Lower leg skin (tissue), 4 donors: ENCODE measurements around the gene GOLGA1. TPM values are rescaled to one million over a fixed set of nuclear protein-coding genes. Genes with fewer than 3 reads are reported as not detected.

Source experiments
- DNase-seq, 2 donors: peaks; one replicate each; pipeline ENCODE4 v3.0.0-alpha.2; 2019; ENCODE audit warnings: low spot score in 2 of 2
- H3K4me3 ChIP-seq: fragments of 200-600 bp; sonication (generic); 2 replicates; pipeline ENCODE4 v1.5.1; 2017; ENCODE audit warnings: mild to moderate bottlenecking, low read depth; ENCODE audit not compliant: poor library complexity, severe bottlenecking
- CTCF ChIP-seq, 3 donors: fragments of 450-650 bp; IDR thresholded peaks; one replicate each; pipeline ENCODE4 v1.5.1; 2016; ENCODE audit warnings: antibody characterized with exemption in 3 of 3, mild to moderate bottlenecking in 3 of 3, moderate library complexity in 2 of 3
- POLR2A ChIP-seq, 2 donors: fragments of 450-650 bp; IDR thresholded peaks; one replicate each; pipeline ENCODE4 v1.6.1; 2016 to 2017; ENCODE audit warnings: antibody characterized with exemption in 2 of 2, mild to moderate bottlenecking in 1 of 2, moderate library complexity in 1 of 2
- WGBS, 2 donors: methylation state at CpG; one replicate each; pipeline ENCODE4 v1.1.5; 2018; 5-methylcytosine and 5-hydroxymethylcytosine counted together
- intact Hi-C: fragments of 100-400 bp; cut with DNase I; formaldehyde crosslinking; loops from one replicate; pipeline ENCODE4 v1.15.0; 2023; ENCODE audit warnings: low total_unique reads
- total RNA-seq, 4 donors: library from RNA; depleted of rRNA; stranded (reverse); fragments of >200 nt; gene quantifications; one replicate each; pipeline ENCODE4 v1.1.0, GENCODE V29; 2016

GOLGA1 gene
- total RNA-seq, 4 donors from 2014 or later: 15.0 to 23.4 (median 18.0) TPM

- TF ChIP-seq POLR2A (IDR thresholded peaks at IDR 0.05): no peak
- TF ChIP-seq CTCF (IDR thresholded peaks at IDR 0.05): no peak
- no peak overlapping the region for H3K4me3 ChIP-seq
- 93 to 99% methylated on average over 4 of the region's 4 CpGs for WGBS, 2 donors
- intact Hi-C loops: no loop called here
- DNase-seq: no peak
Measured at GRCh38 chr9:124885551-124885950, 55.3 kb downstream of the GOLGA1 start.

GRCh38 chr9:124884376-124884775, 56.5 kb downstream of the GOLGA1 start:
- WGBS, 2 donors: 76 to 88% methylated on average over 4 of the region's 4 CpGs
- no peak for TF ChIP-seq POLR2A (IDR thresholded peaks at IDR 0.05)
- TF ChIP-seq CTCF (IDR thresholded peaks at IDR 0.05): no peak
- intact Hi-C loops: no loop called here
- no peak for DNase-seq
- no peak overlapping the region for H3K4me3 ChIP-seq

GRCh38 chr9:124882231-124882630, 58.7 kb downstream of the GOLGA1 start:
- intact Hi-C loops: no loop called here
- TF ChIP-seq POLR2A (IDR thresholded peaks at IDR 0.05) (no peak), CTCF (IDR thresholded peaks at IDR 0.05) (no peak)
- WGBS, 2 donors: 71 to 82% methylated on average over 9 to 13 of the region's 13 CpGs
- DNase-seq: no peak
- no peak overlapping the region for H3K4me3 ChIP-seq

GRCh38 chr9:124881138-124881743, 59.6 kb downstream of the GOLGA1 start:
- no peak for TF ChIP-seq CTCF (IDR thresholded peaks at IDR 0.05)
- TF ChIP-seq POLR2A (IDR thresholded peaks at IDR 0.05): no peak
- WGBS, 2 donors: 93 to 95% methylated on average over 12 to 16 of the region's 16 CpGs
- no peak for DNase-seq
- intact Hi-C loops: no loop called here
- H3K4me3 ChIP-seq: no peak overlapping the region

- intact Hi-C loops: no loop called here
- DNase-seq: no peak
- no peak for TF ChIP-seq CTCF (IDR thresholded peaks at IDR 0.05)
- TF ChIP-seq POLR2A (IDR thresholded peaks at IDR 0.05): no peak
- no peak overlapping the region for H3K4me3 ChIP-seq
- 57 to 65% methylated on average over 9 of the region's 9 CpGs for WGBS, 2 donors
Measured at GRCh38 chr9:124880501-124880900, 60.4 kb downstream of the GOLGA1 start.

- no peak for TF ChIP-seq POLR2A (IDR thresholded peaks at IDR 0.05)
- no peak for TF ChIP-seq CTCF (IDR thresholded peaks at IDR 0.05)
- no peak for DNase-seq
- WGBS, 2 donors: 72 to 80% methylated on average over 10 of the region's 10 CpGs
- H3K4me3 ChIP-seq: no peak overlapping the region
- intact Hi-C loops: no loop called here
Measured at GRCh38 chr9:124879226-124879625, 61.7 kb downstream of the GOLGA1 start.
